HG03457 (cell line): ENCODE measurements around the gene HS2ST1.
A peak's percentile ranks its signal among the peaks of the same experiment; 100 is the strongest.
"Not testable (repeated sequence)": the region's sequence is repeated elsewhere in the genome, so short reads cannot be mapped to it uniquely, and the experiment has no call there.

Source experiments
- ATAC-seq: cut with Tn5 transposase; IDR thresholded peaks from one replicate; pipeline ENCODE4 v1.9.1; 2021; ENCODE audit warnings: moderate number of reproducible peaks; ENCODE audit not compliant: unreplicated experiment

The HS2ST1 gene

DNA sequence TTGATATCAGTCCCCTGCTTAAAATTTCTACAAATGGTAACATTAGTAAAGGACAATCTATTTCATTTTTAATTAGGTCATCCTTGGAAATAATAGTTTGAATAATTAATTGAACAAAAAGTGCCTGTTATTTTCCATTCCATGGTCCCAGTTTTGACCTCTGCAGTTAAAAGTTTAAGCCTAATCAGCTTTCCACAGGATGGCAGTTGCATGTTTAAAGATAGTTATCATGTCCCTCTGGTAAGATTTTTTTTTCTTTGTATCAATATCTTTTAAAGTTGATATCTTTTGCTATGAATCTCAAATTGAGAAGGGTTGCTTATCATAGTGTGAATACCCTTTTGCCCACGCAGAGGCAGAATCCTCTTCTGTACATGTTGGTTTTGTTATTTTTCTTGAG is 90.4 kb downstream of the HS2ST1 start:
- no peak for ATAC-seq

GRCh38 chr1:87007323-87007722 is 92.9 kb downstream of the HS2ST1 start:
- peak; percentile 80 for ATAC-seq

DNA sequence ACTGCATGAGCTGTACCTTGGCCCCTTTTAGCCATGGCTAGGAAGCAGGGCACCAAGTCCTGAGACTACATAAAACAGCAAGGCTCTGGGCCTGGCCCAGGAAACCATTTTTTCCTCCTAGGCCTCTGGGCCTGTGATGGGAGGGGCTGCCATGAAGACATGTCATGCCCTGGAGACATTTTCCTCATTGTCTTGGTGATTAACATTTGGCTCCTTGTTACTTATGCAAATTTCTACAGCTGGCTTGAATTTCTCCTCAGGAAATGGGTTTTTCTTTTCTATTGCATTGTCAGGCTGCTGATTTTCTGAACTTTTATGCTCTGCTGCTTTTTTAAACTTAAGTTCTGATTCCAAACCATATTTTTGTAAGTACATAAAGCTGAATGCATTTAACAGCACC is 99.0 kb downstream of the HS2ST1 start:
- not testable (repeated sequence) for ATAC-seq

GRCh38 chr1:87017998-87018672 is 103.7 kb downstream of the HS2ST1 start:
- no peak for ATAC-seq

GRCh38 chr1:87023326-87023725 is 108.9 kb downstream of the HS2ST1 start:
- no peak for ATAC-seq

GRCh38 chr1:87024936-87025540 is 110.6 kb downstream of the HS2ST1 start:
- peak; percentile 54 for ATAC-seq

DNA sequence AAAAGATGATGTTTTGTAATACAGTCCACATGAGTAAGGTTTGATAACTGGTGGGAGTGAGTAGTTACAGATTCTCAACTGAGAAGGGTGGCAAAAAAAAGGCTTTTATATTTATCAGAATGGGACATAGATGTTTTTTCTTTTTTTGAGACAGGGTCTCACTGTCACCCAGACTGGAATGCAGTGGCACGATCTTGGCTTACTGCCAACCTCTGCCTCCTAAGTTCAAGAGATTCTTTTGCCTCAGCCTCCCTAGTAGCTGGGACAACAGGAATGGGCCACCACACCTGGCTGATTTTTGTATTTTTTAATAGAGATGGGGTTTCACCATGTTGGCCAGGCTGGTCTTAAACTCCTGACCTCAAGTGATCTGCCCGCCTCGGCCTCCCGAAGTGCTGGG is 113.1 kb downstream of the HS2ST1 start:
- not testable (repeated sequence) for ATAC-seq

GRCh38 chr1:87028576-87028975 is 114.1 kb downstream of the HS2ST1 start:
- no peak for ATAC-seq

DNA sequence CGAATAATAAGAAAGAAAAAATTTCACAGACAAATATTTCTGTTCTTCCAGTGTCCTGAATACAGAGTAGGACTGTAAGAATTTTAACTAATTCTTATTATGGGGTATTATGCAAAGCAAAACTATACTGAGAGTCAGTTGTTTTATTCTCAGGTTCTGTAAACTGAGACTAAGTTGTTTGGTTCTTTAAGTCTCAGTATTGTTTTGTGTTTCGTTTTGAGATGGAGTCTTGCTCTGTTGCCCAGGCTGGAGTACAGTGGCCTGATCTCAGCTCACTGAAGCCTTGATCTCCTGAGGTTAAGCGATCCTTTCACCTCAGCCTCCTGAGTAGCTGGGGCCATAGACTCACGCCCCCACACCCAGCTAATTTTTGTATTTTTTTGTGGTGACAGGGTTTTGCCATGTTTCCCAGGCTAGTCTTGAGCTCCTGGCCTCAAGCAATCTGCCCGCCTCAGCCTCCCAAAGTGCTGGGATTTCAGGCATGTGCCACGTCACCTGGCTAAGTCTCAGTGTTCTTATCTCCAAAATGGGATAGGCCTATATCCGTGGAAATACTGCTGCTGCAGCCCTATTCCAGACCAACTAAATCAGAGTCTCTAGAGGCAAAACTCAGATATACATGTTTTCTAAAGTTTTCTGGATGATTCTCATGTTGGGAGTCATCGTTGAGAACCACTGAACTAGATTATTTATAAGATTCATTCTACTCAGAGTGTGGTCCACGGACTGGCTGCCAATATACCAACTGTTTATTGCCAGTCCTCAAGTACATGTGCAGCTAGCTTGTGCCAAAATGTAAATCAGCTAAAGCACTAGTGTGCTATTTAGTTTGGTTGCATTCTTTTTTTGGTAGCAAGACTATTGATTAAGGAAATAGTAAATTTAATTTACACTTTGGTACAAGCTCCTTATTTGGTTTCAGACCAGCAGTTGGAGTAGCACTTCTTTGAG is 116.6 kb downstream of the HS2ST1 start:
- peak; percentile 95 for ATAC-seq

GRCh38 chr1:87034351-87034750 is 119.9 kb downstream of the HS2ST1 start:
- no peak for ATAC-seq

GRCh38 chr1:87039096-87039495 is 124.7 kb downstream of the HS2ST1 start:
- ATAC-seq = no peak

GRCh38 chr1:87042111-87042811 is 127.8 kb downstream of the HS2ST1 start:
- no peak for ATAC-seq

GRCh38 chr1:87044424-87044823 is 130.0 kb downstream of the HS2ST1 start:
- no peak for ATAC-seq

- no peak for ATAC-seq
Measured at GRCh38 chr1:87044840-87045239, 130.4 kb downstream of the HS2ST1 start.

GRCh38 chr1:87045761-87046304 is 131.4 kb downstream of the HS2ST1 start:
- no peak for ATAC-seq

DNA sequence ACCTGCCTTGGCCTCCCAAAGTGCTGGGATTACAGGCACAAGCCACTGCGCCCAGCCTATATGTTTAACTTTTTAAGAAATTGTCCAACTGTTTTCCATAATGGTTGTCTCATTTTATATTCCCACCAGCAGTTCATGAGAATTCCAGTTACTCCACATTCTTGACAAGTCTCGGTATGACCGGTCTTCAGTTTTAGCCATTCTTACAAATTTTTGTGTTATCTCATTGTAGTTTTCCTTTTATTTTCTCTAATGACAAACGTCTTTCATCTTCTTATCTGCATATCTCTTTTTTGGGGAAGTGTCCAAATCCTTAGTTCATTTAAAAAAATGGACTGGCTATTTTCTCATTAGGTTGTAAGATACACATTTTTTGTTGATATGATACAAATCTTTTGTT is 132.5 kb downstream of the HS2ST1 start:
- ATAC-seq = no peak

DNA sequence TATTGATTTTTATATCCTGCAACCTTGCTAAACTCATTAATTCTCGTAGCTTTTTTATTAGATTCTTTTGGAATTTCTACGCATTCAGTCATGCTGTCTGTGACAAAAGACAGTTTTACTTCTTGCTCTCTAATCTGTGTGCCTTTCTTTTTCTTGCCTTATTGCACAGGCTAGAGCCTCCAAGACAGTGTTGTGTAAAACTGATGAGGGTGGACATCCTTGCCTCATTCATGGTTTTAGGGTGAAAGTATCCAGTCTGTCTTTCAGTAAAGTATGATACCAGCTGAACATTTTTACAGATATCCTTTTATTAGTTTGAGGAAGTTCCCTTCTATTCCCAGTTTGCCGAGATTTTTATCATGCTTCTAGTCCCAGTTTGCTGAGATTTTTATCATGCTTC is 133.8 kb downstream of the HS2ST1 start:
- ATAC-seq = no peak

GRCh38 chr1:87051965-87052364 is 137.5 kb downstream of the HS2ST1 start:
- ATAC-seq = no peak

GRCh38 chr1:87052400-87052799 is 138.0 kb downstream of the HS2ST1 start:
- ATAC-seq = no peak

DNA sequence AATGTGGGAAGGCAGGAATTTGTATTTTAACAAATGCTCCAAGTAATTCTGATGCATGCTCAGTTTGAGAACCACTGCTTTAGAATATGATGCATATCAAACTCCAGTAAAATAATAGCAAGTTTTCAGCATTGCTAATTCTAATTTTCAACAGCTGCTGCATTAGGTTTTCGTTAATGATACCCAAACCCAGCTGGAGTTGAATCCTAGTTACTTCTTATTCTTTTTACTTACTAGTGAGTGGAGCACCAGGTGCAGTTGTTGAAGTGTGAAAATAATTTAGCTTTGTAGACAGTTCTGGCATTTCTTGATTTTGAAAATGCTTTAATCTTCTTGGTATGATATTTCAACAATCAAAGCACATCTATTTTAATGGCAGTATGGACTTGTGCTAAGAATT is 138.5 kb downstream of the HS2ST1 start:
- no peak for ATAC-seq

DNA sequence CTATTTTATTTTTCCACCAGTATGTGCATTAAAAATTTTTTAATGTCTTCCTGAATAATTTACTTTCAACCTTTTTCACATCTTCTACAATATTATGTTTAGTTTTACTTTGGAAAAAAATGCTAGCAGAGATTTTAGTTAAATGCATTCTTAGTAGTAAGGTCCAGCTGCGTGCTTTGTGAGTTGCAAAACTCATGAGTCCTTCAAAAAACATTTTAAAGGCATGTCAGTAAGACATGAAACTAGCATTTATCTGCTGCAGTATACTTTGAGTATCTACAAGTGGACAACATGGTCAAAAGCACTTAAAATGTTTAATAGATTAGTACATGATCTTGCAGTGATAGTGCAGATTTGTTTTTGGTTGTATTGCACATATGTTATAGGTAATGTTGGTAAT is 139.0 kb downstream of the HS2ST1 start:
- ATAC-seq = no peak
